GM23248 (cell line): Measurements from ENCODE around the gene LAMA5.

ENCODE experiments used
- EZH2 ChIP-seq: fragments of 200-600 bp; sonication (generic); IDR thresholded peaks from 2 replicates; pipeline ENCODE4 v1.6.1; 2018; ENCODE audit warnings: antibody characterized with exemption, mild to moderate bottlenecking; ENCODE audit not compliant: insufficient read depth, poor library complexity, severe bottlenecking
- EZH2phosphoT487 ChIP-seq: fragments of 200-600 bp; sonication (generic); IDR thresholded peaks from 2 replicates; pipeline ENCODE4 v1.6.1; 2018; ENCODE audit warnings: antibody characterized with exemption, moderate library complexity, mild to moderate bottlenecking, low read depth; ENCODE audit not compliant: insufficient read depth

GRCh38 chr20:62272200-62272599, 94.9 kb downstream of the LAMA5 start:
- TF ChIP-seq EZH2 (no peak), EZH2phosphoT487 (no peak)
